Right cardiac atrium (tissue), 5 donors: ENCODE data around the gene ZBTB21. TPM values are rescaled to one million over a fixed set of nuclear protein-coding genes. Genes with fewer than 3 reads are reported as not detected.

Source experiments
- ATAC-seq, 2 donors: fragments of 200-7000 bp; cut with Tn5 transposase; one replicate each; pipeline versions ENCODE4 v1.8.0 to v1.9.1; 2020; ENCODE audit warnings: moderate library complexity in 2 of 2, mild to moderate bottlenecking in 1 of 2
- DNase-seq, 3 donors: peaks; one replicate each; pipeline ENCODE4 v3.0.0-alpha.2; 2020
- H3K27ac ChIP-seq: one replicate; pipeline ENCODE4 v1.5.1; 2013; ENCODE audit warnings: mild to moderate bottlenecking, low read length, control low read depth, moderate library complexity
- H3K27me3 ChIP-seq: one replicate; pipeline ENCODE4 v1.6.1; 2013; ENCODE audit not compliant: control insufficient read depth, insufficient read depth
- H3K4me1 ChIP-seq: one replicate; pipeline ENCODE4 v1.6.1; 2013; ENCODE audit warnings: low read length; ENCODE audit not compliant: control insufficient read depth, insufficient read depth
- H3K4me3 ChIP-seq: one replicate; pipeline ENCODE4 v1.5.1; 2013; ENCODE audit warnings: low read length, control low read depth
- H3K9me3 ChIP-seq: one replicate; pipeline ENCODE4 v1.6.1; 2013; ENCODE audit warnings: low read length; ENCODE audit not compliant: control insufficient read depth
- WGBS: extraction: QIAGEN DNeasy Blood & Tissue Kit; methylation state at CpG from one replicate; pipeline ENCODE4 v1.1.7; 2013; 5-methylcytosine and 5-hydroxymethylcytosine counted together
- intact Hi-C, 4 donors: fragments of 100-400 bp; cut with DNase I; formaldehyde crosslinking; loops; one replicate each; pipeline versions ENCODE4 v1.11.0 to v1.14.0; 2022 to 2023
- long read RNA-seq, 4 donors: library from polyadenylated mRNA; unstranded; transcript quantifications; one replicate each; pipeline ENCODE4 v2.0.0, GENCODE V29; 2020 to 2021
- polyA plus RNA-seq: library from polyadenylated mRNA; stranded (reverse); fragments of 200-250 nt; gene quantifications from one replicate; pipeline ENCODE4 v1.2.3, GENCODE V29; 2013
- total RNA-seq, 4 donors: library from RNA; stranded (reverse); fragmentation: NEBNext Ultra II Directional; extraction: Animal tissue kit (Norgen Biotek cat#: 25700); gene quantifications; one replicate each; pipeline ENCODE4 v1.2.1, GENCODE V29; 2021
- donor health status: healthy with polysubstance abuse.
- donor health status: DM: no; HTN: yes; CAD: no.
- donor health status: DM: no; HTN: no; CAD: no.
- donor health status: DM: no; HTN: yes; CAD: no; lungs with severe emphysema.
- donor health status: DM: yes; HTN: yes; CAD: no.

The ZBTB21 gene
- total RNA-seq (10 to 100 TPM in 2 of 4 donors, 1 to 10 TPM in 2; 6.8 to 15.2 (median 8.9) TPM), polyA plus RNA-seq (2.6 TPM)
- long read RNA-seq, donor 1, full-length matches to known transcripts = 1 of 1 reads
- long read RNA-seq, donor 1, partial matches to known transcripts = 0 of 1 reads
- long read RNA-seq, donor 1, other reads (novel, unspliced or antisense) = 0 of 1 reads
- long read RNA-seq, donor 2, partial matches to known transcripts = 0 of 2 reads
- long read RNA-seq, donor 2, other reads (novel, unspliced or antisense) = 2 of 2 reads
- long read RNA-seq, donor 3, full-length matches to known transcripts = 1 of 15 reads
- long read RNA-seq, donor 3, partial matches to known transcripts = 1 of 15 reads
- long read RNA-seq, donor 3, other reads (novel, unspliced or antisense) = 13 of 15 reads
- long read RNA-seq, donor 4 = 0 reads

DNA sequence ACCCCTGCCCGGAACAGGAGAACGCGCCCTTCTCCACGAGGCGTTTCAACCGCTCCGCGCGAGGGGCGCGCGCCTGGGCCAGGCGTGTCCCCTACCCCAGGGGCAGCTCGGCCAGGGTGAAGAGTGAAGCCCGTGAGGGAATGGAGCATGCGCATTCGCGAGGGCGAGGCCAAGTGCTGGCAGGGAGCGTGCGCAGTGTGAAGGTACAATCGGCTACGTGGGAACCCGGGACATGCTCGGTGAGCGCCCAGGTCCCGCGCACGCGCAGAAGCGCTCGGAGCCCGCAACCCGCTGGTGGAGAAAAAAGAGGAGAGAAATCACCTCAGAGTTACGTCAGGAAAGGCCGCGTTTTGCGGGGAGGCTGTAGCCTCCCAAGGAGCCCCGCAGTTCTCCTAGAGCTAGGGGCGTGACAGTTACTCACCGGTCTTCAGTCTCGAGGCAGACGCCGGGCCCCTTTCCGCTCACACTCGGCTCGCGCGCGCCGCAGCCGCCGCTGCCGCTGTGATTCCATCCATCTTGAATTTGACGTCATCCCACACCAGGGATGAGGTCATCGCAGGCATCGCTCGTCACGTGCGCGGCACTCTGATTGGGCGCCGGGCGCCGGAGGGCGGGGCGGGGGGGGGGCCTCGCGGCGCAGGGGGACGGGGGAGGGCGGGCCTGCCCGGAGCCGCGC is at the start of gene ZBTB21:
ZBTB21 (minus strand) TSS at position 530 of the 676 bp plus-strand sequence. CDS start 16,265 bp downstream, outside the sequence.
- peak within 1 kb of the TSS; percentile 53 for H3K4me3 ChIP-seq
- H3K4me1 ChIP-seq = no peaks in the 10 kb centered on the region
- no peaks in the 10 kb centered on the region for H3K9me3 ChIP-seq
- H3K27me3 ChIP-seq = no peaks in the 10 kb centered on the region
- H3K27ac ChIP-seq = peak within 1 kb of the TSS; percentile 96
- ATAC-seq = peak; percentile 98 to 99
- under 1% methylated on average over 74 of the region's 75 CpGs for WGBS
- intact Hi-C loops = loop anchor here in 3 of 4 donors (5.0 to 10.0 kb wide), 3 partner anchors 55 to 135 kb away; partner anchors contain the start of genes C2CD2 (in 3 of the 3) and PRDM15 (in 1 of the 3)
- DNase-seq = peak; percentile 99 to 100 (median 99)

GRCh38 chr21:42059721-42060120 is 49.6 kb upstream of the ZBTB21 start:
- H3K4me3 ChIP-seq = no peak overlapping the region
- intact Hi-C loops = no loop called here
- no peaks in the 10 kb centered on the region for H3K4me1 ChIP-seq
- H3K27me3 ChIP-seq = no peaks in the 10 kb centered on the region
- H3K27ac ChIP-seq = no peak overlapping the region
- H3K9me3 ChIP-seq = no peaks in the 10 kb centered on the region
- 66% methylated on average over 10 of the region's 10 CpGs for WGBS
- DNase-seq = peak in 1 of 3 donors; percentile 12
- no peak for ATAC-seq

- no peak overlapping the region for H3K4me3 ChIP-seq
- H3K9me3 ChIP-seq = no peaks in the 10 kb centered on the region
- 86% methylated on average over 9 of the region's 9 CpGs for WGBS
- no peaks in the 10 kb centered on the region for H3K4me1 ChIP-seq
- H3K27me3 ChIP-seq = no peaks in the 10 kb centered on the region
- peak in 2 of 3 donors; percentile 24 to 47 for DNase-seq
- no peak for ATAC-seq
- intact Hi-C loops = no loop called here
- no peak overlapping the region for H3K27ac ChIP-seq
These were observed 49.0 kb upstream of the ZBTB21 start for GRCh38 chr21:42059141-42059540.

GRCh38 chr21:42058631-42059111 is 48.5 kb upstream of the ZBTB21 start:
- DNase-seq = peak in 1 of 3 donors; percentile 13
- Histone ChIP-seq H3K4me3 (no peak overlapping the region), H3K27ac (no peak overlapping the region), H3K9me3 (no peaks in the 10 kb centered on the region), H3K4me1 (no peaks in the 10 kb centered on the region), H3K27me3 (no peaks in the 10 kb centered on the region)
- intact Hi-C loops = no loop called here
- ATAC-seq = no peak
- 94% methylated on average over 11 of the region's 11 CpGs for WGBS

DNA sequence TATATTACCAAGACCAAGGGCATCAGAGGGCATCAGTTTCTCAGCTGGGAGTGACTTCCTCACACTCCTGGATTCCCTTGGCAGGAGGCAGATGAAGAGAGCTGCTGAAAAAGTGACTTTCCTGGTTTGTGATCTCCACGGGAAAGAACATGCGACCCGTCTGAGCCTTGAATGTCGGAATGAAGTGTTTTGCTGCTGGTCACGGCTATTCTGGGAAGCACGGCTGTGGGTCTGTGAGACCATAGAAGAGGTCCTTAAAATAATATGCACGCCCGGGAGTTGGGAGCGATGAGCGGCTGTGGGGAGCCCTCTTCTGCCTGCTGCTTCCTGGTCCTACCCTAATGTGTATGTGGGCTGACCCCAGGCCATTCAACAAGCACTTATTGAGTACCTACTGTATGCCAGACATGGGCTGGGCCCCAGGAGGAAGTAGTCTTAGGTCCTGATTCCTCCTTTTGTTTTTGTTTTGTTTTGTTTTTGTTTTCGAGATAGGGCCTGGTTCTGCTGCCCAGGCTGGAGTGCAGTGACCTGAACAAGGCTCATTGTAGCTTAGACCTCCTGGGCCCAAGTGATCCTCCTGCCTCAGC is 47.8 kb upstream of the ZBTB21 start:
- Histone ChIP-seq H3K4me3 (no peak overlapping the region), H3K9me3 (no peaks in the 10 kb centered on the region), H3K4me1 (no peaks in the 10 kb centered on the region), H3K27ac (no peak overlapping the region), H3K27me3 (no peaks in the 10 kb centered on the region)
- DNase-seq (peak in 1 of 3 donors; percentile 18), ATAC-seq (peak in 1 of 2 donors; percentile 24)
- intact Hi-C loops = no loop called here
- WGBS = 57% methylated on average over 11 of the region's 11 CpGs

- DNase-seq (peak in 2 of 3 donors; percentile 44 to 55), ATAC-seq (peak in 1 of 2 donors; percentile 80)
- Histone ChIP-seq H3K9me3 (no peaks in the 10 kb centered on the region), H3K27me3 (no peaks in the 10 kb centered on the region), H3K27ac (no peak overlapping the region), H3K4me3 (no peak overlapping the region), H3K4me1 (no peaks in the 10 kb centered on the region)
- intact Hi-C loops = no loop called here
- 50% methylated on average over 17 of the region's 17 CpGs for WGBS
These were observed 47.0 kb upstream of the ZBTB21 start for GRCh38 chr21:42056996-42057689.

DNA sequence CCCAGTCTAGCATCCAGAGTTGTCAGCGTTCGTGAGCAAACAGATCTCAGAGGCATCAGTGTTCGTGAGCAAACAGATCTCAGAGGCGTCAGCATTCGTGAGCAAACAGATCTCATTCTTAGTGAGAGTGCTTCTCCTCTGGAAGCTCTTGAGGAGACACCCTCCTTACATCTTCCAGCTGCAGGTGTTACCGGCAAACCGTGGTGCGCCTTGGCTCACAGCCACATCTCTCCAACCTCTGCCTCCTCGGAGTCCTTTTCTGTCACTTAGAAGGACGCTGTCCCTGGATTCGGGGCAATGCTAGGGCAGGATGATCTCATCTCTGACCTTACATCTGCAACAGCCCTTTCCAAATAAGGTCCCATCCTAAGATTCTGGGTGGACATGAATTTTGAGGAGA is 46.3 kb upstream of the ZBTB21 start:
- DNase-seq = peak in 1 of 3 donors; percentile 26
- Histone ChIP-seq H3K27me3 (no peaks in the 10 kb centered on the region), H3K9me3 (no peaks in the 10 kb centered on the region), H3K4me3 (no peak overlapping the region), H3K4me1 (no peaks in the 10 kb centered on the region), H3K27ac (no peak overlapping the region)
- WGBS = 77% methylated on average over 11 of the region's 11 CpGs
- no peak for ATAC-seq
- intact Hi-C loops = no loop called here

GRCh38 chr21:42055425-42055824 is 45.3 kb upstream of the ZBTB21 start:
- Histone ChIP-seq H3K9me3 (no peaks in the 10 kb centered on the region), H3K4me1 (no peaks in the 10 kb centered on the region), H3K27ac (no peak overlapping the region), H3K27me3 (no peaks in the 10 kb centered on the region), H3K4me3 (no peak overlapping the region)
- 91% methylated on average over 9 of the region's 9 CpGs for WGBS
- ATAC-seq (no peak), DNase-seq (peak in 1 of 3 donors; percentile 13)
- intact Hi-C loops = no loop called here

GRCh38 chr21:42051788-42052187 is 41.6 kb upstream of the ZBTB21 start:
- DNase-seq (peak in 1 of 3 donors; percentile 13), ATAC-seq (peak in 1 of 2 donors; percentile 74)
- H3K9me3 ChIP-seq = no peaks in the 10 kb centered on the region
- intact Hi-C loops = no loop called here
- H3K27me3 ChIP-seq = no peaks in the 10 kb centered on the region
- H3K4me1 ChIP-seq = no peaks in the 10 kb centered on the region
- no peak overlapping the region for H3K27ac ChIP-seq
- 28% methylated on average over 9 of the region's 9 CpGs for WGBS
- H3K4me3 ChIP-seq = no peak overlapping the region

DNA sequence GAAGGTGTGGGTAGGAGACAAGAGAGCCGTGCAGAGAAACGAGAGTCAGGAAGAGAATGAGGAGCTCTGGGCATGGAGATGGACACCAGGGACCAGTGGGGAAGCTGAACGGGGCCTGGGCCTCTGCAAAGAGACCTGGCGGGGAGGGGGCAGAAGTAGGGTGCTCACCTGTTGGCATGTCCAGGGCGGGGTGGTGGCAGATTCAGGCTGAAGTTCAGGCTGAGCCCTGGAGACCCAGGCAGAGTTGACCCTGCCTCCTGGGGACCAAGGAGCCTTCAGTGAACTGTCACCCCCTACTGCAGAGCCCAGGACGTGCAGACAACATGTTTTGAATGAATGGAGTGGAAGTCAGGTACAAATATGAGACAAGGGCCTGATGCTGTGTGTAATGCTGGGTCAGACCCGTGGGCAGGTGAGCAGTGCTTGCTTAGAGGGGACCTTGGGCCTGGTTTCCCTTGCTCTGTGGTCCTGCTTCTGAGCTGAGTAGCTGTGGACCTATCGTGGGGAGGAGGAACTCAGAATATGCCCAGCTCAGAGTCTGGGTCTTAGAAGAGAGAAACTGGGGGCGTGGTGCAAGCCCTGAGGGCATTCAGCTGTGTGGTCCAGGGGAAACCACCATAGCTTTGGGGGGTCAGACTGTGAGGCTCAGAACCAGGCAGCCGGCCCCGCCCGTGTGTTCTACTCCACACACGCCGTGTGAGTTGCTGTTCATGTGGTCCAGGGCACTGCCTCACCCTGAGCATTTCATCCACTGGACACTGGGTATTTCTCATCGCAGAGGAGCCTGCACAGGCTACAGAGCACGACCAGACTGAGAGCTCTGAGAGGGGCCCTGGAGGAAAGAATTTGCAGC is 39.6 kb upstream of the ZBTB21 start:
- peak in 1 of 3 donors; percentile 11 for DNase-seq
- no peak overlapping the region for H3K27ac ChIP-seq
- H3K9me3 ChIP-seq = no peaks in the 10 kb centered on the region
- no peak overlapping the region for H3K4me3 ChIP-seq
- WGBS = 90% methylated on average over 16 of the region's 16 CpGs
- no peak for ATAC-seq
- intact Hi-C loops = no loop called here
- H3K27me3 ChIP-seq = no peaks in the 10 kb centered on the region
- H3K4me1 ChIP-seq = no peaks in the 10 kb centered on the region
